A549 treated with AZD2906 at 1 μM for 4 hours (cell line): ENCODE results near the gene WNT5A. TPM values are rescaled to one million over a fixed set of nuclear protein-coding genes. Genes with fewer than 3 reads are reported as not detected.

Source experiments
- total RNA-seq: library from RNA; stranded (reverse); fragments of 200-300 nt; extraction: Qiagen RNA extraction; gene quantifications from 5 replicates; pipeline ENCODE4 v1.2.3, GENCODE V29; 2022

Gene WNT5A
- total RNA-seq = 0.59 to 1.3 TPM (median 0.95 TPM) in 5 replicates

DNA sequence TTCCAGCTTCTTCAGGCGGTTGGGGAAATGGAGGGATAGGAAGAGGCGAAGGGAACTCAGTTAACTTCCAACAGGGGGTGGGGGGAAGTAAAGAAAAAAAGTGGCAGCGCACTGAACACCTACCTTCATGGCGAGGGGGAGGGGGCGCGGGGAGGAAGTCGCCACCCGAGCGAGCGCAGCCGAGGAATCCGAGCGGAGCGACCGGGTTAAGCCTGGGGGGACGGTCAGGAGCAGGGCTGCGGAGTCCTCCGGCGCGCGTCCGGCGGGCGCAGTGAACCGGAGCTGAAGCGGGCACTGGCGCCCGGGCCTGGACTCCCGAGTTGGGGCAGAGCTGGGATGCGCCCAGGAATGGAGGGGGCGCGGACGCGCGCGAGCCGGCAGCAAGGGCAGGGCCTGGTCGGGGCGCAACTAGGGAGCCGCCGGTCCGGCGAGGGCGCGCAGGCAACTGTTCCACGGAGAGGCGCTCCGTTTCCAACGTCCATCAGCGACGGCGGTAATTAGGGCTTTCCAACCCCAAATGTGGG is at the start of gene WNT5A:
TSS of gene WNT5A (minus strand) at position 450 of the 524 bp plus-strand sequence. CDS start at position 129, 321 bp downstream.

